Activated B cell treated with CpG ODN at 0.5 μM for 24 hours (primary cell): ENCODE measurements around the gene TP53I11. TPM values are rescaled to one million over a fixed set of nuclear protein-coding genes. Genes with fewer than 3 reads are reported as not detected.

Source experiments
- ATAC-seq: fragments of 200-7000 bp; cut with Tn5 transposase; one replicate; pipeline ENCODE4 v1.10.0; 2021; ENCODE audit warnings: low read depth, mild to moderate bottlenecking, moderate library complexity
- CTCF ChIA-PET: fragments of 350-600 bp; sonication (Branson Sonifier 250); formaldehyde crosslinking; loops from one replicate; lab custom pipeline; 2021; ENCODE audit warnings: antibody characterized with exemption; lab: Charles Lee
- POLR2A ChIA-PET: fragments of 350-600 bp; sonication (Branson Sonifier 250); formaldehyde crosslinking; loops from one replicate; lab custom pipeline; 2021; ENCODE audit warnings: antibody characterized with exemption; lab: Charles Lee
- DNase-seq: peaks from one replicate; pipeline ENCODE4 v3.0.0; 2022
- H3K27ac Mint-ChIP-seq: one replicate; pipeline ENCODE4 v1.8.0; 2020; ENCODE audit warnings: mixed read lengths
- H3K27me3 Mint-ChIP-seq: one replicate; pipeline ENCODE4 v1.8.0; 2021; ENCODE audit warnings: mixed read lengths
- H3K36me3 Mint-ChIP-seq: one replicate; pipeline ENCODE4 v1.8.0; 2021; ENCODE audit warnings: low read depth, mixed read lengths
- H3K4me1 Mint-ChIP-seq: one replicate; pipeline ENCODE4 v1.8.0; 2021; ENCODE audit warnings: mixed read lengths
- H3K4me3 Mint-ChIP-seq: one replicate; pipeline ENCODE4 v1.8.0; 2020; ENCODE audit warnings: mild to moderate bottlenecking, mixed read lengths
- H3K9me3 Mint-ChIP-seq: one replicate; pipeline ENCODE4 v1.8.0; 2020; ENCODE audit warnings: mixed read lengths
- intact Hi-C: fragments of 100-400 bp; cut with micrococcal nuclease; formaldehyde crosslinking; loops from one replicate; pipeline ENCODE4 v1.15.1; 2024
- total RNA-seq: library from RNA; stranded (reverse); gene quantifications from 2 replicates; pipeline ENCODE4 v1.2.3, GENCODE V29; 2022
- TF ChIP-seq, protein P1 (sequence below): fragments of 200-600 bp; IDR thresholded peaks from one replicate; pipeline ENCODE4 v1.8.0; 2022; ENCODE audit warnings: antibody characterized with exemption, mild to moderate bottlenecking

Gene TP53I11
- total RNA-seq, 1 donor from 2014 or later = 175 TPM

DNA sequence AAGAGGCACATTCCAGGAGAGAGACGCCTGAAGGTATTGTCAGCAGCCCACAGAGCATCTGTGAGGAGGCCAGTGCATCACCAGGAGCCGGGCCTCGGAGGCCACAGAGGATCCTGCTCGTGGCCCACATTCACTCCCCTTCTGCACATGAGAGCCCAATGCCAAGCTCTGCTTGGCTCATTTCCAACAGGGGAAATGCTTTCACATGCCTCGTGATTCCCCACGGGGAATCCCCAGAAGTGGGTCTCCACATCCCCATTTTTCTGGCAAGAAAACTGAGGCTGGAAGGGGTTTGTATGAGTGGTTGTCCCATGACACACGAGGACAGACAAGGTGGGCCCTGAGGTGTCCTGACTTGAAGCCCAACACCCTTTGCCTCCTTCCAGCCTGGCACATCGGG, 34.4 kb downstream of the TP53I11 start:
- CTCF ChIA-PET = interaction anchor here (1.0 kb wide), 2 partner anchors 20 to 194 kb away, joined by 3 read pairs; no protein-coding TSS in a partner anchor
- DNase-seq (no peak), ATAC-seq (no peak)
- Mint-ChIP-seq H3K9me3 (no peaks in the 10 kb centered on the region), H3K27ac (no peak overlapping the region), H3K4me3 (no peak overlapping the region), H3K27me3 (no peaks in the 10 kb centered on the region), H3K36me3 (no peaks in the 10 kb centered on the region), H3K4me1 (peaks cover 25% of the 10 kb centered on the region)
- TF ChIP-seq, protein P1, sequence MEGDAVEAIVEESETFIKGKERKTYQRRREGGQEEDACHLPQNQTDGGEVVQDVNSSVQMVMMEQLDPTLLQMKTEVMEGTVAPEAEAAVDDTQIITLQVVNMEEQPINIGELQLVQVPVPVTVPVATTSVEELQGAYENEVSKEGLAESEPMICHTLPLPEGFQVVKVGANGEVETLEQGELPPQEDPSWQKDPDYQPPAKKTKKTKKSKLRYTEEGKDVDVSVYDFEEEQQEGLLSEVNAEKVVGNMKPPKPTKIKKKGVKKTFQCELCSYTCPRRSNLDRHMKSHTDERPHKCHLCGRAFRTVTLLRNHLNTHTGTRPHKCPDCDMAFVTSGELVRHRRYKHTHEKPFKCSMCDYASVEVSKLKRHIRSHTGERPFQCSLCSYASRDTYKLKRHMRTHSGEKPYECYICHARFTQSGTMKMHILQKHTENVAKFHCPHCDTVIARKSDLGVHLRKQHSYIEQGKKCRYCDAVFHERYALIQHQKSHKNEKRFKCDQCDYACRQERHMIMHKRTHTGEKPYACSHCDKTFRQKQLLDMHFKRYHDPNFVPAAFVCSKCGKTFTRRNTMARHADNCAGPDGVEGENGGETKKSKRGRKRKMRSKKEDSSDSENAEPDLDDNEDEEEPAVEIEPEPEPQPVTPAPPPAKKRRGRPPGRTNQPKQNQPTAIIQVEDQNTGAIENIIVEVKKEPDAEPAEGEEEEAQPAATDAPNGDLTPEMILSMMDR = no peak
- intact Hi-C loops = loop anchor here (10.0 kb wide), 1 partner anchor 142 kb away; no protein-coding TSS in a partner anchor
- POLR2A ChIA-PET = no interaction called here

DNA sequence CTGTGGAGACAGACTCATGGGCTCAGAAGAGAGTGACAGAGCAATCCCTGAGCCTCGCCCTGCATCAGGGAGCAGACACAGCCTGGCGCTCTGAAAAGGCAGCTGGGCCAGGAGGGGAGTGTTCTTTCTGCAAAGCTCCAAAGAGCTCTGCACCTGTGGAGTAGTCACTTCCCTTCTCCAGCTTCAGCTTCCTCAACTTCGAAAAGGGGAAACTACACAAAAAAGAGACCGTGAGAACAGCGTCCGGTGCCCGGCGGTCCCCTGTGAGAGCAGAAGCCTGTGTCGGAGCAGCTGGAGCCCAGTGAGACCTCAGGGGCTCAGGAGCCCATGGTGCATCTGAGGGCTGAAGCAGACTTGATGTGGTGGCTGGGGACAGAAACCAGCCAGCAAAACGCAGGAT, 35.1 kb downstream of the TP53I11 start:
- ChIA-PET CTCF (interaction anchor here (1.0 to 1.2 kb wide), 2 partner anchors 12 to 392 kb away, joined by 3 to 5 read pairs; no protein-coding TSS in a partner anchor), POLR2A (no interaction called here)
- peak; percentile 49 for ATAC-seq
- intact Hi-C loops = loop anchor here (10.0 kb wide), 1 partner anchor 141 kb away; no protein-coding TSS in a partner anchor
- peaks cover 29% of the 10 kb centered on the region for H3K4me1 Mint-ChIP-seq
- peak overlapping the region; percentile 48 for H3K4me3 Mint-ChIP-seq
- no peaks in the 10 kb centered on the region for H3K27me3 Mint-ChIP-seq
- DNase-seq = no peak
- H3K9me3 Mint-ChIP-seq = no peaks in the 10 kb centered on the region
- no peak overlapping the region for H3K27ac Mint-ChIP-seq
- H3K36me3 Mint-ChIP-seq = no peaks in the 10 kb centered on the region
- TF ChIP-seq, protein P1 = no peak

GRCh38 chr11:44915004-44915403, 35.7 kb downstream of the TP53I11 start:
- TF ChIP-seq, protein P1 = no peak
- DNase-seq = no peak
- Mint-ChIP-seq H3K9me3 (no peaks in the 10 kb centered on the region), H3K27me3 (no peaks in the 10 kb centered on the region), H3K36me3 (no peaks in the 10 kb centered on the region), H3K4me3 (no peak overlapping the region), H3K4me1 (peaks cover 29% of the 10 kb centered on the region), H3K27ac (no peak overlapping the region)
- ChIA-PET CTCF (interaction anchor here (1.0 to 1.2 kb wide), 2 partner anchors 12 to 392 kb away, joined by 3 to 5 read pairs; no protein-coding TSS in a partner anchor), POLR2A (no interaction called here)
- intact Hi-C loops = loop anchor here (10.0 kb wide), 1 partner anchor 140 kb away; no protein-coding TSS in a partner anchor
- no peak for ATAC-seq

GRCh38 chr11:44914105-44914504, 36.6 kb downstream of the TP53I11 start:
- no peaks in the 10 kb centered on the region for H3K27me3 Mint-ChIP-seq
- DNase-seq = no peak
- TF ChIP-seq, protein P1 = no peak
- ChIA-PET CTCF (interaction anchor here (1.5 kb wide), 1 partner anchor 13 kb away, joined by 4 read pairs; no protein-coding TSS in a partner anchor), POLR2A (no interaction called here)
- no peaks in the 10 kb centered on the region for H3K9me3 Mint-ChIP-seq
- H3K4me3 Mint-ChIP-seq = no peak overlapping the region
- H3K36me3 Mint-ChIP-seq = no peaks in the 10 kb centered on the region
- no peak overlapping the region for H3K27ac Mint-ChIP-seq
- H3K4me1 Mint-ChIP-seq = peaks cover 29% of the 10 kb centered on the region
- intact Hi-C loops = loop anchor here (5.0 to 10.0 kb wide), 3 partner anchors 139 to 822 kb away; no protein-coding TSS in a partner anchor
- ATAC-seq = no peak

DNA sequence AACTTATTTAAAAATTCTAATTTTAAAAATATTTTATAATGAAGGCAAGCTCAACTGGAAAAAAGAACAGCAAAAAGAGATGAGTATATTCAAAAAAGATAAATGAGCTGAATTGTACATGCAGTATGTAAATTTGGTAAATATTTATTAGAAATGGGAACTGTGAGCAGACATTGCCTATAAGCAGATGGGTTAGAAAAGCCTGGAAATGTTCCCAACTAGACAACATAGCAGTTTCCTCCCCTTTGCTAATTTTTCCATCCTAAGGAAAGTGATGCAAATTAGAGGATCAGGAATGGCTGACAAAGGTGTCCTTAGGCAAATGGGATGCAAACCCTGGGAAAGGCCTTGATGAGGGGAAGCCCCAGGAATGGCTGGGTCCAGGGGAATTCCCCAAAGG, 37.2 kb downstream of the TP53I11 start:
- no peak overlapping the region for H3K27ac Mint-ChIP-seq
- DNase-seq = no peak
- H3K36me3 Mint-ChIP-seq = no peaks in the 10 kb centered on the region
- TF ChIP-seq, protein P1 = no peak
- no peaks in the 10 kb centered on the region for H3K9me3 Mint-ChIP-seq
- ChIA-PET CTCF (interaction anchor here (0.9 to 1.5 kb wide), 3 partner anchors 12 to 390 kb away, joined by 3 to 4 read pairs (median 3); no protein-coding TSS in a partner anchor), POLR2A (no interaction called here)
- ATAC-seq = no peak
- H3K27me3 Mint-ChIP-seq = no peaks in the 10 kb centered on the region
- intact Hi-C loops = loop anchor here (5.0 to 10.0 kb wide), 3 partner anchors 139 to 821 kb away; no protein-coding TSS in a partner anchor
- H3K4me3 Mint-ChIP-seq = no peak overlapping the region
- peaks cover 29% of the 10 kb centered on the region for H3K4me1 Mint-ChIP-seq
